Keratinocyte (primary cell): ENCODE results near the gene ABHD17B. TPM values are rescaled to one million over a fixed set of nuclear protein-coding genes. Genes with fewer than 3 reads are reported as not detected.

Experiments used
- DNase-seq: peaks from one replicate; pipeline ENCODE4 v3.0.0-alpha.2; 2011; ENCODE audit warnings: low read depth, missing footprints, low spot score
- FAIRE-seq: peaks from 2 replicates; lab custom pipeline; 2011; peaks lifted over from hg19 to GRCh38; lab: Jason Lieb, UNC
- H2AFZ ChIP-seq: 2 replicates; pipeline ENCODE4 v1.6.0; 2012; ENCODE audit warnings: low read length, control low read depth, inconsistent platforms; ENCODE audit not compliant: control insufficient read depth
- H3K27ac ChIP-seq: 2 replicates; pipeline ENCODE4 v1.5.1; 2011; ENCODE audit warnings: low read length; ENCODE audit not compliant: control insufficient read depth, insufficient read depth
- H3K27me3 ChIP-seq: 3 replicates; pipeline ENCODE4 v1.6.0; 2011; ENCODE audit warnings: low read length; ENCODE audit not compliant: control insufficient read depth, insufficient read depth; ENCODE audit errors: extremely low read depth
- H3K36me3 ChIP-seq, 2 experiments: 2 replicates in 1 of 2; 3 replicates in 1 of 2; pipeline ENCODE4 v1.5.1; 2011; ENCODE audit warnings: low read length in 2 of 2, mild to moderate bottlenecking in 1 of 2; ENCODE audit not compliant: control insufficient read depth in 2 of 2, insufficient read depth in 2 of 2; ENCODE audit errors: extremely low read depth in 1 of 2
- H3K4me1 ChIP-seq: 3 replicates; pipeline ENCODE4 v1.5.1; 2011; ENCODE audit warnings: low read length; ENCODE audit not compliant: control insufficient read depth, insufficient read depth; ENCODE audit errors: extremely low read depth
- H3K4me2 ChIP-seq: 3 replicates; pipeline ENCODE4 v1.6.0; 2011; ENCODE audit warnings: low read depth, low read length; ENCODE audit not compliant: control insufficient read depth, insufficient read depth; ENCODE audit errors: extremely low read depth
- H3K4me3 ChIP-seq, 3 experiments: fragments of 200-600 bp in 1 of 3; sonication (generic) in 1 of 3; 2 replicates in 2 of 3; 3 replicates in 1 of 3; pipeline ENCODE4 v1.5.1; 2011 to 2016; ENCODE audit warnings: low read length in 3 of 3, mild to moderate bottlenecking in 3 of 3, control low read depth in 2 of 3, inconsistent platforms in 1 of 3, low read depth in 1 of 3, mixed read lengths in 1 of 3, mixed run types in 1 of 3, moderate library complexity in 1 of 3; ENCODE audit not compliant: control insufficient read depth in 2 of 3, insufficient read depth in 2 of 3; ENCODE audit errors: extremely low read depth in 1 of 3
- H3K79me2 ChIP-seq: 2 replicates; pipeline ENCODE4 v1.6.0; 2012; ENCODE audit warnings: low read length; ENCODE audit not compliant: control insufficient read depth, insufficient read depth
- H3K9ac ChIP-seq: 3 replicates; pipeline ENCODE4 v1.6.0; 2011; ENCODE audit warnings: low read length; ENCODE audit not compliant: control insufficient read depth, insufficient read depth; ENCODE audit errors: extremely low read depth
- H3K9me1 ChIP-seq: 3 replicates; pipeline ENCODE4 v1.6.0; 2011; ENCODE audit warnings: low read length; ENCODE audit not compliant: control insufficient read depth, insufficient read depth; ENCODE audit errors: extremely low read depth
- H3K9me3 ChIP-seq: 2 replicates; pipeline ENCODE4 v1.5.1; 2012; ENCODE audit warnings: low read depth, low read length; ENCODE audit not compliant: control insufficient read depth
- H4K20me1 ChIP-seq: 3 replicates; pipeline ENCODE4 v1.6.0; 2011; ENCODE audit warnings: low read length; ENCODE audit not compliant: control insufficient read depth, insufficient read depth; ENCODE audit errors: extremely low read depth
- CTCF ChIP-seq, 3 experiments: IDR thresholded peaks in 1 of 3; conservative IDR thresholded peaks in 1 of 3; optimal IDR thresholded peaks in 1 of 3; 2 replicates in 2 of 3; 3 replicates in 1 of 3; pipeline versions ENCODE3 to v1.5.1; 2011; ENCODE audit warnings: low read length in 3 of 3, mild to moderate bottlenecking in 3 of 3, moderate library complexity in 2 of 3, control low read depth in 1 of 3, inconsistent platforms in 1 of 3; ENCODE audit not compliant: insufficient read depth in 2 of 3; ENCODE audit errors: extremely low read depth in 1 of 3
- EZH2 ChIP-seq: IDR thresholded peaks from one replicate; pipeline ENCODE4 v1.6.1; 2012; ENCODE audit warnings: inconsistent platforms, mild to moderate bottlenecking, low read length, moderate library complexity
- dilution Hi-C: fragments of 300-500 bp; cut with MboI; formaldehyde crosslinking; loops from one replicate; pipeline ENCODE4 v1.7.0; 2020; ENCODE audit warnings: low sequenced_read_pairs; ENCODE audit not compliant: extremely low pct_ligation_motif_present
- polyA plus RNA-seq, 5 experiments: library from polyadenylated mRNA; depleted of rRNA in 3 of 5; stranded (reverse) in 3 of 5; stranded (forward) in 1 of 5; unstranded in 1 of 5; fragments of >200 nt; gene quantifications; 1 replicate in 1 of 5; 2 replicates in 3 of 5; 3 replicates in 1 of 5; pipeline versions ENCODE4 v1.2.1 to v1.2.3, GENCODE V29; 2011 to 2012; ENCODE audit warnings: missing spikeins in 2 of 5, low read depth in 1 of 5, low replicate concordance in 1 of 5

The ABHD17B gene
- polyA plus RNA-seq, 1 donor (not counting 4 experiments of a cell fraction or from before 2014, with no cell fraction given) = 16.3 TPM

GRCh38 chr9:71891557-71892189 lies 19.3 kb downstream of the ABHD17B start:
- no peak overlapping the region for H3K9ac ChIP-seq
- no peaks in the 10 kb centered on the region for H3K9me3 ChIP-seq
- dilution Hi-C loops = no loop called here
- no peaks in the 10 kb centered on the region for H3K9me1 ChIP-seq
- peaks cover 29% of the 10 kb centered on the region for H3K4me1 ChIP-seq
- H3K79me2 ChIP-seq = peaks cover 63% of the 10 kb centered on the region
- H3K36me3 ChIP-seq = no peaks in the 10 kb centered on the region
- no peak for FAIRE-seq
- no peak overlapping the region for H3K4me3 ChIP-seq
- H3K4me2 ChIP-seq = no peak overlapping the region
- H3K27ac ChIP-seq = no peak overlapping the region
- no peaks in the 10 kb centered on the region for H3K27me3 ChIP-seq
- no peak overlapping the region for H2AFZ ChIP-seq
- H4K20me1 ChIP-seq = no peaks in the 10 kb centered on the region
- TF ChIP-seq CTCF (optimal IDR thresholded peaks at IDR 0.05 in 1 of 3, IDR thresholded peaks at IDR 0.05 in 1 of 3, conservative IDR thresholded peaks at IDR 0.05 in 1 of 3; ENCODE audit: extremely low read depth in 1 of 3, insufficient read depth in 2 of 3, low read length in 3 of 3) (no peak), EZH2 (no peak)
- no peak for DNase-seq

GRCh38 chr9:71890042-71890679 lies 20.8 kb downstream of the ABHD17B start:
- H3K79me2 ChIP-seq = peaks cover 63% of the 10 kb centered on the region
- no peaks in the 10 kb centered on the region for H3K9me3 ChIP-seq
- no peaks in the 10 kb centered on the region for H4K20me1 ChIP-seq
- dilution Hi-C loops = no loop called here
- H3K4me3 ChIP-seq = no peak overlapping the region
- no peak for DNase-seq
- no peak overlapping the region for H2AFZ ChIP-seq
- H3K4me2 ChIP-seq = no peak overlapping the region
- H3K36me3 ChIP-seq = no peaks in the 10 kb centered on the region
- no peaks in the 10 kb centered on the region for H3K27me3 ChIP-seq
- FAIRE-seq = no peak
- H3K4me1 ChIP-seq = peaks cover 15% of the 10 kb centered on the region
- H3K9ac ChIP-seq = no peak overlapping the region
- no peaks in the 10 kb centered on the region for H3K9me1 ChIP-seq
- TF ChIP-seq CTCF (optimal IDR thresholded peaks at IDR 0.05 in 1 of 3, IDR thresholded peaks at IDR 0.05 in 1 of 3, conservative IDR thresholded peaks at IDR 0.05 in 1 of 3; ENCODE audit: extremely low read depth in 1 of 3, insufficient read depth in 2 of 3, low read length in 3 of 3) (no peak), EZH2 (no peak)
- H3K27ac ChIP-seq = no peak overlapping the region
